AG09309 (cell line): ENCODE measurements around the gene PPP4C.
"Not testable (repeated sequence)": the region's sequence is repeated elsewhere in the genome, so short reads cannot be mapped to it uniquely, and the experiment has no call there.

Source experiments
- DNase-seq: peaks from one replicate; pipeline ENCODE4 v3.0.0-alpha.2; 2010; ENCODE audit warnings: low read depth
- H3K4me3 ChIP-seq: 2 replicates; pipeline ENCODE4 v1.5.1; 2011; ENCODE audit warnings: mild to moderate bottlenecking, low read depth, low read length, moderate library complexity; ENCODE audit not compliant: control insufficient read depth
- CTCF ChIP-seq: IDR thresholded peaks from 2 replicates; pipeline ENCODE4 v1.5.1; 2011; ENCODE audit warnings: mild to moderate bottlenecking, low read depth, low read length, inconsistent platforms; ENCODE audit not compliant: insufficient read depth, control insufficient read depth; ENCODE audit errors: missing control alignments

PPP4C gene

GRCh38 chr16:30112197-30113030, 36.6 kb downstream of the PPP4C start:
- TF ChIP-seq CTCF, result peak; percentile 81
- no peak overlapping the region for H3K4me3 ChIP-seq
- DNase-seq, result no peak

- no peak for DNase-seq
- no peak for TF ChIP-seq CTCF
- no peak within 1 kb of the TSS for H3K4me3 ChIP-seq
These were observed 37.4 kb downstream of the PPP4C start, which contains the start of gene GDPD3 for GRCh38 chr16:30113031-30113710. TSS of gene GDPD3 (minus strand) at chr16:30113537. CDS start at chr16:30113478, 59 bp downstream.

GRCh38 chr16:30113711-30114333, 38.0 kb downstream of the PPP4C start:
- H3K4me3 ChIP-seq, result no peak overlapping the region
- no peak for TF ChIP-seq CTCF
- no peak for DNase-seq

- no peak for DNase-seq
- TF ChIP-seq CTCF, result no peak
- no peak overlapping the region for H3K4me3 ChIP-seq
These were observed 38.6 kb downstream of the PPP4C start for GRCh38 chr16:30114411-30114810.

- H3K4me3 ChIP-seq, DNase-seq: not testable (repeated sequence)
These were observed 39.0 kb downstream of the PPP4C start for GRCh38 chr16:30114833-30115232.

- no peak for DNase-seq
- TF ChIP-seq CTCF, result no peak
- no peak overlapping the region for H3K4me3 ChIP-seq
These were observed 39.4 kb downstream of the PPP4C start for GRCh38 chr16:30115238-30115637.
